GM12891 (cell line): Measurements from ENCODE around the gene SCRN3.

ENCODE experiments used
- POLR2A ChIP-seq: IDR thresholded peaks from 2 replicates; pipeline ENCODE4 v1.6.1; 2011; ENCODE audit warnings: low read depth, low read length, control low read depth
- SPI1 ChIP-seq: IDR thresholded peaks from 2 replicates; pipeline ENCODE4 v1.6.1; 2011; ENCODE audit warnings: low read depth, low read length, control low read depth

DNA sequence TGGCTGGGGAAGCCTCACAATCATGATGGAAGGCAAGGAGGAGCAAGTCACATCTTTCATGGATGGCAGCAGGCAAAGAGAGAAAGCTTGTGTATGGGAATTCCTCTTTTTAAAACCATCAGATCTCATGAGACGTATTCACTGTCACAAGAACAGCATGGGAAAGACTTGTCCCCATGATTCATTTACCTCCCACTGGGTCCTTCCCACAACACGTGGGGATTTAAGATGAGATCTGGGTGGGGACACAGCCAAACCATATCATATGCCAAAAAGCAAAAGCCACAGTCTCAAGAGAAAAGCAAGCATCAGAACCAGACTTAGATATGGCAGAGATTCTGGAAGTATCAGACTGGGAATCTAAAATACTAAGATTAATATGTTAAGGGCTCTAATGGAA, 30.0 kb upstream of the SCRN3 start:
- no peak for TF ChIP-seq POLR2A
- no peak for TF ChIP-seq SPI1
